IPS-NIHi7 (cell line): ENCODE measurements around the gene UQCC5.

Experiments used
- DNase-seq: peaks from one replicate; pipeline ENCODE4 v3.0.0; 2012; ENCODE audit warnings: mixed read lengths; ENCODE audit errors: extremely low spot score

Gene UQCC5

GRCh38 chr3:52503788-52504424 is 32.5 kb upstream of the UQCC5 start:
- no peak for DNase-seq

- no peak for DNase-seq
These were observed 31.4 kb upstream of the UQCC5 start for GRCh38 chr3:52504977-52505376.

- DNase-seq = no peak
These were observed 30.0 kb upstream of the UQCC5 start for GRCh38 chr3:52506266-52506966.

- no peak for DNase-seq
These were observed 29.0 kb upstream of the UQCC5 start for GRCh38 chr3:52507359-52507758.

GRCh38 chr3:52509753-52510328 is 26.6 kb upstream of the UQCC5 start:
- no peak for DNase-seq

GRCh38 chr3:52511509-52511908 is 24.9 kb upstream of the UQCC5 start:
- no peak for DNase-seq

- no peak for DNase-seq
These were observed 24.3 kb upstream of the UQCC5 start for GRCh38 chr3:52512105-52512504.

GRCh38 chr3:52512727-52513126 is 23.7 kb upstream of the UQCC5 start:
- no peak for DNase-seq

GRCh38 chr3:52513281-52513680 is 23.1 kb upstream of the UQCC5 start:
- DNase-seq = no peak

GRCh38 chr3:52514576-52514975 is 21.8 kb upstream of the UQCC5 start:
- DNase-seq = no peak

- no peak for DNase-seq
These were observed 21.2 kb upstream of the UQCC5 start for GRCh38 chr3:52515192-52515591.

GRCh38 chr3:52516509-52517195 is 19.8 kb upstream of the UQCC5 start:
- DNase-seq = no peak

GRCh38 chr3:52517796-52518722 is 18.3 kb upstream of the UQCC5 start:
- DNase-seq = no peak

GRCh38 chr3:52518723-52519444 is 17.5 kb upstream of the UQCC5 start:
- DNase-seq = peak; percentile 94

- no peak for DNase-seq
These were observed 16.8 kb upstream of the UQCC5 start for GRCh38 chr3:52519445-52520140.

- DNase-seq = no peak
These were observed 16.2 kb upstream of the UQCC5 start for GRCh38 chr3:52520141-52520667.

- DNase-seq = no peak
These were observed 15.5 kb upstream of the UQCC5 start for GRCh38 chr3:52520716-52521487.

GRCh38 chr3:52521488-52521824 is 14.9 kb upstream of the UQCC5 start:
- no peak for DNase-seq

- no peak for DNase-seq
These were observed 14.3 kb upstream of the UQCC5 start for GRCh38 chr3:52521881-52522650.
